GM21619 (cell line): Measurements from ENCODE around the gene TRA2B.
A peak's percentile ranks its signal among the peaks of the same experiment; 100 is the strongest.

Source experiments
- ATAC-seq: cut with Tn5 transposase; IDR thresholded peaks from one replicate; pipeline ENCODE4 v1.9.1; 2021; ENCODE audit not compliant: unreplicated experiment

TRA2B gene

GRCh38 chr3:185954366-185954723 is 16.5 kb upstream of the TRA2B start:
- ATAC-seq, result no peak

- no peak for ATAC-seq
Measured at GRCh38 chr3:185950728-185951127, 12.9 kb upstream of the TRA2B start.

GRCh38 chr3:185949515-185949914 is 11.7 kb upstream of the TRA2B start:
- ATAC-seq, result no peak

GRCh38 chr3:185948292-185948691 is 10.5 kb upstream of the TRA2B start:
- ATAC-seq, result no peak

- ATAC-seq, result peak; percentile 7
Measured at GRCh38 chr3:185943760-185944106, 5.9 kb upstream of the TRA2B start.

GRCh38 chr3:185942907-185943759 is 5.3 kb upstream of the TRA2B start:
- ATAC-seq, result peak; percentile 91

- ATAC-seq, result no peak
Measured at GRCh38 chr3:185942396-185942795, 4.6 kb upstream of the TRA2B start.

GRCh38 chr3:185940951-185941350 is 3.1 kb upstream of the TRA2B start:
- no peak for ATAC-seq

- ATAC-seq, result no peak
Measured at GRCh38 chr3:185939721-185940120, 1.9 kb upstream of the TRA2B start.

GRCh38 chr3:185936814-185937688 is 763 bp downstream of the TRA2B start:
- peak; percentile 46 for ATAC-seq

- no peak for ATAC-seq
Measured at GRCh38 chr3:185936273-185936629, 1.6 kb downstream of the TRA2B start.

- no peak for ATAC-seq
Measured at GRCh38 chr3:185935465-185936272, 2.1 kb downstream of the TRA2B start.

- no peak for ATAC-seq
Measured at GRCh38 chr3:185934767-185935464, 2.9 kb downstream of the TRA2B start.

- no peak for ATAC-seq
Measured at GRCh38 chr3:185934174-185934557, 3.6 kb downstream of the TRA2B start.

- ATAC-seq, result no peak
Measured at GRCh38 chr3:185933374-185934173, 4.2 kb downstream of the TRA2B start.

GRCh38 chr3:185931777-185932612 is 5.8 kb downstream of the TRA2B start:
- no peak for ATAC-seq

GRCh38 chr3:185930393-185931107 is 7.3 kb downstream of the TRA2B start:
- no peak for ATAC-seq
